K562 (cell line): ENCODE results near the gene EYA3. TPM values are rescaled to one million over a fixed set of nuclear protein-coding genes. Genes with fewer than 3 reads are reported as not detected.

ENCODE experiments used
- CBX5 ChIP-seq: IDR thresholded peaks from 2 replicates; pipeline ENCODE4 v1.6.1; 2014; ENCODE audit warnings: low read depth, borderline replicate concordance
- NFXL1 ChIP-seq: fragments of 450-650 bp; formaldehyde crosslinking; IDR thresholded peaks from 2 replicates; pipeline ENCODE4 v1.4.0; 2021; ENCODE audit warnings: mild to moderate bottlenecking
- NR4A1 ChIP-seq, 2 experiments: fragments of 250-450 bp in 1 of 2; fragments of 450-650 bp in 1 of 2; sonication (Bioruptor Pico) in 1 of 2; IDR thresholded peaks; 2 replicates each; pipeline versions ENCODE4 v1.4.0 to v1.6.1; 2016 to 2020; ENCODE audit warnings: mild to moderate bottlenecking in 2 of 2, missing compliant biosample characterization in 1 of 2, missing genetic modification characterization in 1 of 2, moderate library complexity in 1 of 2
- SMAD1 ChIP-seq: fragments of 150-350 bp; IDR thresholded peaks from 2 replicates; pipeline ENCODE4 v1.6.1; 2014; ENCODE audit warnings: low read length, low read depth; ENCODE audit not compliant: partially characterized antibody
- TSHZ1 ChIP-seq: fragments of 250-450 bp; sonication (Bioruptor Pico); IDR thresholded peaks from 2 replicates; pipeline ENCODE4 v1.4.0; 2020; ENCODE audit warnings: mild to moderate bottlenecking, moderate library complexity
- USF1 ChIP-seq: sonication (generic); formaldehyde crosslinking; IDR thresholded peaks from 2 replicates; pipeline ENCODE4 v1.9.0; 2022; ENCODE audit warnings: mild to moderate bottlenecking, missing genetic modification reagents
- ZBTB49 ChIP-seq: sonication (generic); formaldehyde crosslinking; IDR thresholded peaks from 2 replicates; pipeline ENCODE4 v1.8.0; 2022; ENCODE audit warnings: missing genetic modification reagents, mild to moderate bottlenecking, borderline replicate concordance
- ZNF407 ChIP-seq: fragments of 450-650 bp; IDR thresholded peaks from 2 replicates; pipeline ENCODE4 v1.6.1; 2016; ENCODE audit warnings: low read depth
- polyA plus RNA-seq, 8 experiments: library from polyadenylated mRNA; depleted of rRNA in 4 of 8; stranded (reverse) in 5 of 8; unstranded in 3 of 8; fragments of >200 nt; fragmentation: Nextera tagmentation in 2 of 8; fragmentation: Illumina TruSeq in 1 of 8; extraction: Ambion mirVana in 2 of 8; extraction: Trizol in 1 of 8; gene quantifications; 2 replicates each; pipeline versions ENCODE4 v1.2.1 to v1.2.3, GENCODE V29; 2011 to 2014; ENCODE audit warnings: inconsistent platforms in 1 of 8, missing spikeins in 1 of 8
- total RNA-seq, 7 experiments: library from RNA; depleted of rRNA in 6 of 7; stranded (reverse); fragments of >200 nt in 6 of 7; fragmentation: Illumina TruSeq in 2 of 7; extraction: Trizol in 2 of 7; gene quantifications; 2 replicates each; pipeline versions ENCODE4 v1.2.1 to v1.2.3, GENCODE V29; 2011 to 2021; ENCODE audit warnings: low replicate concordance in 1 of 7
- TF ChIP-seq, protein P1 (sequence below): sonication (generic); formaldehyde crosslinking; IDR thresholded peaks from 2 replicates; pipeline ENCODE4 v1.8.0; 2022; ENCODE audit warnings: mild to moderate bottlenecking, missing genetic modification reagents

The EYA3 gene
- total and polyA plus RNA-seq, 9 of the 15 experiments (the other 6 are each of a cell fraction or from before 2014, with no cell fraction given): 21.7 to 64.0 (median 43.6) TPM

DNA sequence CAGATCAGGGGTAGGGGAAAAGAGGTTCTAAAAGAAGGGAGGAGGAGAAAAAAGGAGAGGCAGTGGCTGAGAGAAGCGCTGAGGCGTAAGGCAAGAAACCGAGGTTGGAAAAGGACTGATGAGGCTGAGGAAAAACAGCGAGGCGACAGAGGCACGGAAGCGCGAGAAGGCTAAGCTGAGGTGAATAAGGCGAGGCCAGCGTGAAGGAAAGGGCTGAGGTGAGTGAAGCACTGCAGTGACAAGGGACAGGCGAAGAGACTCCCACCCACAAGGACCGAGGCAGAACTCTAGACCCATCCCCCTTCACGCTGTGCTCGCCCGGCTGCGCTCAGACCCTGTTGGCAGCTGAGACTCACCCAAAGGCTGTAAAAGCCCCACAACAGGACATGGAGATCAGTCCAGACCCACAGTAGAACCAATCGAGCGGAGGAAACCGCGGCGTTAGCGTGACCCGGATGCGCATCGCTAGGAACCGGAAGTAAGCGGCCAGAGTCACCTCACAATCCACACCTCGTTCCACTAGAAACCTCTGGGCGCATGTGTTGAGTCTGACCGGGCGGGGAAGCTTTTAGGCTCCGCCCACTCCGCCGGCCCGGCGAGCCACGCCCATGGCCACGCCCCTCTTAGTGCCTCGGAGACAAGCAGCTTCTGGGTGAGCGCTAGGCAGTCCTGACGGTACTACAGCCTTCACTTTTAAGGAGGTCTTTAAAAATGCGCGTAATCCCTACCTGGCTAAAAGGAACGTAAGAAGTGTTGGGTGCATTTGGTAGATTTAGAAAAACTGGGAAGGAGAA is at the start of gene EYA3 (continued):
- TF ChIP-seq, protein P1, sequence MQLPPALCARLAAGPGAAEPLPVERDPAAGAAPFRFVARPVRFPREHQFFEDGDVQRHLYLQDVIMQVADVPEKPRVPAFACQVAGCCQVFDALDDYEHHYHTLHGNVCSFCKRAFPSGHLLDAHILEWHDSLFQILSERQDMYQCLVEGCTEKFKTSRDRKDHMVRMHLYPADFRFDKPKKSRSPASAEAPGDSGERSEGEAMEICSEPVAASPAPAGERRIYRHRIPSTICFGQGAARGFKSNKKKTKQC: peak; percentile 39; the same call in 1 of the 2 replicates
- TF ChIP-seq SMAD1 (no peak), NR4A1 (CRISPR knock-in tag; IDR thresholded peaks at IDR 0.05) (0 out of 2 replicates have a peak, but pooled peaks have one; percentile 56), NR4A1 (tag; IDR thresholded peaks at IDR 0.05) (no peak), ZNF407 (no peak; the same call in 1 of the 2 replicates), USF1 (CRISPR knock-in tag) (peak; percentile 42), ZBTB49 (CRISPR knock-in tag) (no peak), CBX5 (no peak), NFXL1 (no peak), TSHZ1 (peak; percentile 39; the same call in 1 of the 2 replicates)
